Measurements from ENCODE around the gene VPS26B.
"Not testable (repeated sequence)": the region's sequence is repeated elsewhere in the genome, so short reads cannot be mapped to it uniquely, and the experiment has no call there.

VPS26B gene

GRCh38 chr11:134242376-134242775 lies 17.9 kb downstream of the VPS26B start:
- Mint-ChIP-seq H3K4me3 (no peak overlapping the region), H3K27ac (no peak overlapping the region), H3K36me3 (peaks cover 33 to 53% of the 10 kb centered on the region in 2 donors), H3K27me3 (no peaks in the 10 kb centered on the region), H3K9me3 (no peaks in the 10 kb centered on the region), H3K4me1 (no peaks in the 10 kb centered on the region)
- ATAC-seq (replicated peaks) (no peak), DNase-seq (no peak)

GRCh38 chr11:134243913-134244312 lies 19.4 kb downstream of the VPS26B start:
- DNase-seq: no peak
- no peak overlapping the region for H3K4me3 Mint-ChIP-seq
- H3K27me3 Mint-ChIP-seq: no peaks in the 10 kb centered on the region
- H3K4me1 Mint-ChIP-seq: no peaks in the 10 kb centered on the region
- no peaks in the 10 kb centered on the region for H3K9me3 Mint-ChIP-seq
- no peak overlapping the region for H3K27ac Mint-ChIP-seq
- ATAC-seq (replicated peaks): no peak
- peaks cover 38 to 56% of the 10 kb centered on the region in 2 donors for H3K36me3 Mint-ChIP-seq

GRCh38 chr11:134244593-134244992 lies 20.1 kb downstream of the VPS26B start:
- Mint-ChIP-seq H3K27ac (no peak overlapping the region), H3K9me3 (no peaks in the 10 kb centered on the region), H3K4me3 (no peak overlapping the region), H3K27me3 (no peaks in the 10 kb centered on the region), H3K36me3 (peaks cover 39 to 57% of the 10 kb centered on the region in 2 donors), H3K4me1 (no peaks in the 10 kb centered on the region)
- ATAC-seq (replicated peaks): peak; percentile 84 to 88
- no peak for DNase-seq

DNA sequence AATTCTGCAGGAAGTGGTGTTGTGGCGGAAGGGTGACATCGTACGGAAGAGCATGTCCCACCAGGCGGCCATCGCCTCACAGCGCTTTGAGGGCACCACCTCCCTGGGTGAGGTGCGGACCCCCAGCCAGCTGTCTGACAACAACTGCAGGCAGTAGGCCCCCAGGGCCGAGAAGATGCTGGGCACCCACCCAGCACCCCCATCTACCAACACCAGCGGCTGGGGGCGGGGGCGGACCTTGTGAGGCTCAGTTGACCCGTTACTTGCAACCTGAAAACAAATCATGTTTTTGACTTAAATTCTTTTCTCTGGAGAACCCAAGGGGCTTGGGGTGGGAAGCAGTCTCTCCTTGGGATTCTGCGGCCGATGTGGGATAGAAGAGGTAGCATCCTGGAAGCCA lies 21.0 kb downstream of the VPS26B start:
- no peaks in the 10 kb centered on the region for H3K4me1 Mint-ChIP-seq
- no peak for ATAC-seq (replicated peaks)
- no peaks in the 10 kb centered on the region for H3K9me3 Mint-ChIP-seq
- DNase-seq: no peak
- peaks cover 39 to 52% of the 10 kb centered on the region in 2 donors for H3K36me3 Mint-ChIP-seq
- H3K27me3 Mint-ChIP-seq: no peaks in the 10 kb centered on the region
- H3K4me3 Mint-ChIP-seq: no peak overlapping the region
- H3K27ac Mint-ChIP-seq: no peak overlapping the region

GRCh38 chr11:134246100-134246499 lies 21.6 kb downstream of the VPS26B start:
- Mint-ChIP-seq H3K36me3 (peaks cover 39 to 52% of the 10 kb centered on the region in 2 donors), H3K9me3 (no peaks in the 10 kb centered on the region), H3K4me3 (no peak overlapping the region), H3K27me3 (no peaks in the 10 kb centered on the region), H3K4me1 (no peaks in the 10 kb centered on the region), H3K27ac (no peak overlapping the region)
- ATAC-seq (replicated peaks): no peak
- DNase-seq: no peak

- H3K4me3 Mint-ChIP-seq: no peak overlapping the region
- H3K4me1 Mint-ChIP-seq: no peaks in the 10 kb centered on the region
- DNase-seq: no peak
- no peaks in the 10 kb centered on the region for H3K27me3 Mint-ChIP-seq
- no peaks in the 10 kb centered on the region for H3K9me3 Mint-ChIP-seq
- H3K27ac Mint-ChIP-seq: no peak overlapping the region
- no peak for ATAC-seq (replicated peaks)
- peaks cover 39 to 52% of the 10 kb centered on the region in 2 donors for H3K36me3 Mint-ChIP-seq
Measured at GRCh38 chr11:134246678-134247077, 22.2 kb downstream of the VPS26B start.

- no peak overlapping the region for H3K4me3 Mint-ChIP-seq
- H3K9me3 Mint-ChIP-seq: no peaks in the 10 kb centered on the region
- no peaks in the 10 kb centered on the region for H3K27me3 Mint-ChIP-seq
- no peak for DNase-seq
- H3K27ac Mint-ChIP-seq: no peak overlapping the region
- no peak for ATAC-seq (replicated peaks)
- peaks cover 33 to 37% of the 10 kb centered on the region in 2 donors for H3K36me3 Mint-ChIP-seq
- H3K4me1 Mint-ChIP-seq: peaks cover 6 to 11% of the 10 kb centered on the region in 2 donors
Measured at GRCh38 chr11:134248910-134249480, 24.5 kb downstream of the VPS26B start.

DNA sequence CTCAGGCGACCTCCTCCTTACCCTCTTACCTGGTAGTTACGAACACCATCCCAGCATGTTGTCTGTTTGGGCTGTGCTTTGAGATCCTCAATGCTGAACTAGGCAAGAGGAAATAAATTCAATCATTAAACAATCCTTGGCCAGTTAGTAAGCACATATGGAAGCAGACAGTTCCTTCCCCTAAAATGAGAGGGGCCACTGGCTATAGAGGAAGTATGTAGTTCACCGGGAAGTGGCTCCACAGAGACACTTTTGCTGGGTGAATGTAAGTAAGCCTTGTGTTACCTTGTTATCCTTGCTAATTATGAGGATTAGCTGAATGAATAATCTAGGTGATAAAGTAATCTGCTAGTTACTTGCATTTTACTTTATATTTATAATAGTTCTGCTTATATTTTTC lies 25.8 kb downstream of the VPS26B start:
- H3K4me3 Mint-ChIP-seq: no peak overlapping the region
- H3K4me1 Mint-ChIP-seq: peaks cover 8 to 24% of the 10 kb centered on the region in 2 donors
- ATAC-seq (replicated peaks) (no peak), DNase-seq (no peak)
- no peak overlapping the region for H3K27ac Mint-ChIP-seq
- peaks cover 28 to 32% of the 10 kb centered on the region in 2 donors for H3K36me3 Mint-ChIP-seq
- H3K9me3 Mint-ChIP-seq: no peaks in the 10 kb centered on the region
- no peaks in the 10 kb centered on the region for H3K27me3 Mint-ChIP-seq

GRCh38 chr11:134250675-134251074 lies 26.2 kb downstream of the VPS26B start:
- no peak overlapping the region for H3K27ac Mint-ChIP-seq
- H3K27me3 Mint-ChIP-seq: no peaks in the 10 kb centered on the region
- ATAC-seq (replicated peaks) (no peak), DNase-seq (no peak)
- no peaks in the 10 kb centered on the region for H3K9me3 Mint-ChIP-seq
- no peak overlapping the region for H3K4me3 Mint-ChIP-seq
- peaks cover 28 to 29% of the 10 kb centered on the region in 2 donors for H3K36me3 Mint-ChIP-seq
- peaks cover 8 to 28% of the 10 kb centered on the region in 2 donors for H3K4me1 Mint-ChIP-seq

DNA sequence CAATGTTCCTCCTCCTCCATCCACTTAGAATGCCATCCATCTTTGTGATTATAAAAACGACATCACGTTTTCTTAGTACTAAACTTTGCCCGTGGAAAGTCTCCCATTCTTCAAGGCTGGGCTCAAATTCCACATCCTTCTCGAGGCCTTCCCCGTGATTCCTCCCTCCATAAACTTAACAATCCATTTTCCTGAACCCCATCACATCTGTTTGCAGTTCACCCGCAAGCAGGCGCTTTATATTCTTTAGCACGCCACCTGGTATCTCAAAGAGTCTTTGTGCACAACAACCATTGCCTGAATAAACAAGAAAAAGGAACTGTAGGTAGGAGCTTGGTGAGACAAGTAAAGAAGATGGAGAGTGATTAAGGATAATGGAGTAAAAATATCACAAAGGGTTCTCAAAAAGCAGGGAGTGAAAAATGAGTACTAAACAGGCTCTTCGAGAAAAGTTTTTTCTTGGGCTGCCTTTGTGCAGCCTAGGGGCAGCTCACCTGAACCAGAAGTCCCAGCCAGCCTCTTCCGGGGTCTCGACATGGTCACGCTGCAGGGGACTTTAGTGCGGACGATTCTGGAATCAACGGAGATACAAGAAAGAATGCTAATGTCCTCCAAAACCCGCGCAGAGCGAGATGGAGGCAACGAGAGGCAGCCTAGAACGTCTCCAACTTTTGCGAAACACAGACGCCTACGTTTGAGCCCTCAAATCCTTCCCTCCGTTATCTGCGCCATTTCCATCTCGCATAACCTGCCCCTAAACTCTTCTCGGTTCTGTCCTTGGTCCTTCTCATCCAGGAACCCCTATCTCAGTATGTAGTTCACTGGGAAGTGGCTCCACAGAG lies 28.1 kb downstream of the VPS26B start:
- H3K4me1 Mint-ChIP-seq: peaks cover 8 to 33% of the 10 kb centered on the region in 2 donors
- H3K27me3 Mint-ChIP-seq: no peaks in the 10 kb centered on the region
- no peaks in the 10 kb centered on the region for H3K9me3 Mint-ChIP-seq
- H3K36me3 Mint-ChIP-seq: peaks cover 21 to 23% of the 10 kb centered on the region in 2 donors
- peak; percentile 35 to 44 for ATAC-seq (replicated peaks)
- peak overlapping the region; percentile 93 for H3K27ac Mint-ChIP-seq
- no peak for DNase-seq
- peak overlapping the region; percentile 94 to 96 for H3K4me3 Mint-ChIP-seq

- Mint-ChIP-seq H3K36me3 (peaks cover 17 to 22% of the 10 kb centered on the region in 2 donors), H3K27ac (peak within 1 kb of the TSS; percentile 93), H3K9me3 (no peaks in the 10 kb centered on the region), H3K27me3 (no peaks in the 10 kb centered on the region), H3K4me3 (peak within 1 kb of the TSS; percentile 94 to 96), H3K4me1 (peaks cover 8 to 33% of the 10 kb centered on the region in 2 donors)
- peak; percentile 95 for DNase-seq
- ATAC-seq (replicated peaks): peak; percentile 99
Measured at GRCh38 chr11:134253188-134253993, 28.9 kb downstream of the VPS26B start, which contains the start of the genes ACAD8 and THYN1. Gene ACAD8, plus strand, starts transcription at chr11:134253568. Its CDS starts 33 bp downstream, at chr11:134253601. Gene THYN1, minus strand, starts transcription at chr11:134253352. Its CDS starts 470 bp downstream, at chr11:134252882.

- H3K36me3 Mint-ChIP-seq: peaks cover 21 to 23% of the 10 kb centered on the region in 2 donors
- H3K27me3 Mint-ChIP-seq: no peaks in the 10 kb centered on the region
- ATAC-seq (replicated peaks): no peak
- no peak overlapping the region for H3K27ac Mint-ChIP-seq
- H3K9me3 Mint-ChIP-seq: no peaks in the 10 kb centered on the region
- no peak for DNase-seq
- peak overlapping the region in 1 of 2 donors; percentile 94 for H3K4me3 Mint-ChIP-seq
- H3K4me1 Mint-ChIP-seq: peaks cover 8 to 33% of the 10 kb centered on the region in 2 donors
Measured at GRCh38 chr11:134254433-134255183, 30.1 kb downstream of the VPS26B start.

DNA sequence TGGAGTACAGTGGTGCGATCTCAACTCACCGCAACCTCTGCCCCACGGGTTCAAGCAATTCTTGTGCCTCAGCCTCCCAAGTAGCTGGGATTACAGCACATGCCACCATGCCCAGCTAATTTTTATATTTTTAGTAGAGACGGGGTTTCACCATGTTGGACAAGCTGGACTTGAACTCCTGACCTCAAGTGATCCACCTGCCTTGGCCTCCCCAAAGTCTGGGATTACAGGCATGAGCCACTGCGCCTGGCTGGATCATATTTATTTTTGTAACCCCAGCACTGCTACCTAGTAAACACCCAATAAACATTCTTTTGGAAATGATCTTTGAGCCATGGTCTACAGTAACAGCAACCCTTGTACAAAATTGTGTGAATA lies 30.7 kb downstream of the VPS26B start:
- H3K27me3 Mint-ChIP-seq; H3K4me3 Mint-ChIP-seq; H3K9me3 Mint-ChIP-seq; ATAC-seq (replicated peaks); H3K27ac Mint-ChIP-seq; DNase-seq: not testable (repeated sequence)
- peaks cover 23 to 25% of the 10 kb centered on the region in 2 donors for H3K36me3 Mint-ChIP-seq
- H3K4me1 Mint-ChIP-seq: peaks cover 8 to 33% of the 10 kb centered on the region in 2 donors
